NCI-H1436 treated with DMSO at 0.1 percent for 48 hours (cell line): Measurements from ENCODE around the gene TTC3.

Experiments used
- DNase-seq: peaks from one replicate; lab custom pipeline; 2025; lab: John Stamatoyannopoulos, UW

The TTC3 gene

GRCh38 chr21:37249112-37249904, 176.3 kb downstream of the TTC3 start:
- DNase-seq: no peak

DNA sequence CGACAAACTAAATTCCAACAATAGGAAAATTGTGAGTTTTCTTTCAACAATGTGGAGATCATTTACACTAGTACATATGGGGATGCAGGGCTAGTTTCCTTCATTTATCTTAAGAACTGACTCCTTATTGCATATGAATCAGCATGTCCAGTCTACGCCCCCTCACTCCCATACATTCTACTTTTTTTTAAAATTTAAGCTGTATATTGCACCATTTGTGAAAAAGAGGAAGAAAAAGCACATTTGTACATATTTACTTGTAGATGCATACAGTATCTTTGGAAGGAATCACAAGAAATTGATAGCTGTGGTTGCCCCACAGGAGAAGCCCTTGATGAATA, 178.2 kb downstream of the TTC3 start:
- DNase-seq: no peak
